GM18867 (cell line): ENCODE data around the gene DLL1.

Experiments
- ATAC-seq: cut with Tn5 transposase; IDR thresholded peaks from one replicate; pipeline ENCODE4 v1.9.1; 2021; ENCODE audit warnings: mild to moderate bottlenecking, moderate library complexity; ENCODE audit not compliant: unreplicated experiment

DLL1 gene

DNA sequence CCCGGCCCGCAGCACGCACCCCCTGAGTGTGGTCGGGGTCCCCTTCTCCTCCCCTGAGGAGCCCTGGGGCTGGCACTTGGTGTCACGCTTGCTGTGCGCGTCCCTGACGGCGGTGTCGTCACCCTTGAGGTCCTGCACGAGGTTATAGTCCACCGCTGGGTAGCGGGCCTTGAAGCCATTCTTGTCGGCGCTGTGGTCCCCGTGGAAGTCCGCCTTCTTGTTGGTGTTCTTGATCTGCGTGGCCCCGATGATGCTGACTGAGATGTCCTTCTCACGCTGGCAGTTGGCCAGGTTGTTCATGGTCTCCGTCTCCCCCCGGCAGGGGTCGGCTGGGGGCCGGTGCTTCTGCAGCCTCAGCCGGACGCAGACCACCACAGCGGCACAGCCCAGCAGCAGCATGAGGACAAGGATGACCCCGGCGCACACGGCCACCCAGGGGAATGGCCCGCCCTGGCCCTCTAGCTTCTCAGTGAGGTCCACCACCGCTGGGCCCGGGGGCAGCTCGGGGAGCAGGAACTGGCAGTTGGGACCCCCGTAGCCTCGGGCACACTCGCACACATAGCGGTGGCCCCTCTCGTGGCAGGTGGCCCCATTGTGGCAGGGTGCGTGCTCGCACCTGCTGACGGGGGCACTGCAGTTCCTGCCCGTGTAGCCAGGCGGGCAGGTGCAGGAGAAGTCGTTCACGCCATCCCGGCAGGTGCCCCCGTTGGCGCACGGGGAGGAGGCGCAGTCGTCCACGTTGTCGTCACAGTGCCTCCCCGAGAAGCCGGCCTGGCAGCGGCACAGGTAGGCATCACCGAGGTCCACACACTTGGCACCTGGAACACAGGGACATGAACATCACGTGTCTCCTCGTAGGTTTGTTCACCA, 7.4 kb downstream of the DLL1 start:
- ATAC-seq = no peak

DNA sequence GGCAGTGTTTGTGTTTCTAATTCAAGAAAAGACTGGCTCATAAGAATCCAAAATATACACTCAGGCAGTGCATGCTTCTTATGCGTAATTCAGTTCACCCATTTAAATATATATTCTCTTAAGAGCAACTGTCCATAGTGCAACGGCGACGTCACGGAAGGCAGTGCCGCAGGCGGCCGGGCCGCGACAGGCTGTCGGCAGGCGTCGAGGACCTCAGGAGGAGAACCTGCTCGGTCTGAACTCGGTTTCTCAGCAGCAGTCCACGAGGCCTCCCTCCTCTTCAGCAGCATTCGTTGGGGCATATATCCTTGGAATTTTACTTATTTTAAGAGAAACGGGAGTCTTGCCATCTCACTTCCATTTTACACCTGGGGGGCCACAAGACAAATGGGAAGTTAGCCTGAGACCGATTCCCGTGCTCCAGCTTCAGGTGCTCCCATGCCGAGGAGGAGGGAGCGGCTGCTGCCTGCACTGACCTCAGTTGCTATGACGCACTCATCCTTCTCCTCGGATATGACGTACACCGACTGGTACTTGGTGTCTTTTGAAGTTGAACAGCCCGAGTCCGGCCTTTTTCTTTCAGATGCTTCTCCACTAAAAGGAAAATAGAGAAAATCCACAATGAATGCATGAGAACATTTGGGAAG, 8.2 kb downstream of the DLL1 start:
- ATAC-seq = no peak

DNA sequence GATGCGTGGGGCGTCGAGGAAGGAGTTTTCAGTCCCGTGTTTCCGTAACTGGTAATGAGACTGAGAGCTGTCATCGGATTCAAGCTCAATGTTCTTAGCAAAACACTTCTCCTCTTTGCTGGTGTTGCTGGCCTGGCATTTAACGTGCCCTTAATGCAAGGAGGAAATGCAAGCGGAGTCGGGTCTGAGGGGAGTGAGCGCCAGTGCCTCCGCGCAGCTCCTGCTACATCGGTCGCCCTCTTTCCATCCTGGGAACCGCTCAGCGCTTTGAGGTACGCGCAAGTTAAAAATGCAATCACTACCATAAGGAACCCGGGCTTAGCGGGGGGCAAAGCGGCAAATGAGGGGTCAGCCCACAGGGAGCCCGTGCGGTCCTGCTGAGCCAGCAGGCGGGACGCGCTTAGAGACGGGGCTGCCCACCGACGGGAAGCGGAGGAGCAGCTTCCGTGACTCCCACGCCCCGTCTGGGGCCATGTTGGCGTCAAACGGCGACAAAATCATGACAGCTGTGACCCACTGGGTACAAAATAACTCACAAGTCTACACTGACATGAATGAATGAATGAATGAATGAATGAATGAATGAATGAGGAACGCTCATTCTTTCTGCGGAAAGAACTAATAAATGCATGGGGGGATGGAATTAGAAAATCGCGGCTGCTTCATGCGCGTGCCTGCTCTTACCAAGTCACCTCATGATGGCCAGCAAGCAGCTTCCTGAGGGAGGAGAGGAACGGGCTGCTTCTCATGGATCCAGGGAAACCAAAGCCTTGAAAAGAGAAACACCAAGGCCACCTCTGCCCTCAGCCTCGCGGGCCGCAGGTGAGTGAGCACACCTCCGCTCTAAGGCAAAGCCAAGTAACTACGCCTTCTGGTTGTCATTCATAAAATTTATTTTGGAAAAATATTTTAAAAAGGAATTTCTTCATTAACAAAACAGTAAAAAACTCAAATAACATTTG, 9.3 kb downstream of the DLL1 start:
- ATAC-seq = no peak

DNA sequence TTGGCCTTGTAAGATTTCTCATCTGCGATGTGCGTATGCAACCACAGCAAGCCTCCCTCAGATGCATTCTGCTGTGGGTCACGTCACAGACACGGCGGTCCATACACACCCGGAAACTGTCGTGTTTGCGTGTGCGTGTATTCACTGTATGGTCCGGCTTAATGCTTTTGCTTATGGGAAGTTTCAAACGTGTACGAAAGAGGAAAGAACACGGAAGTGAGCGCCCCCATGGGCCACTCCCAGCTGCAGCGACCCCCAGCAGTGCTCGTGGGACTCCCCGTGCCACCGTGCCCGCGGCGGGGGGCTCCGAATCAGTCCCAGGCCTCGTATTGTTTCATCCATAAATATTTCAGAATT, 10.2 kb downstream of the DLL1 start:
- peak; percentile 44 for ATAC-seq

DNA sequence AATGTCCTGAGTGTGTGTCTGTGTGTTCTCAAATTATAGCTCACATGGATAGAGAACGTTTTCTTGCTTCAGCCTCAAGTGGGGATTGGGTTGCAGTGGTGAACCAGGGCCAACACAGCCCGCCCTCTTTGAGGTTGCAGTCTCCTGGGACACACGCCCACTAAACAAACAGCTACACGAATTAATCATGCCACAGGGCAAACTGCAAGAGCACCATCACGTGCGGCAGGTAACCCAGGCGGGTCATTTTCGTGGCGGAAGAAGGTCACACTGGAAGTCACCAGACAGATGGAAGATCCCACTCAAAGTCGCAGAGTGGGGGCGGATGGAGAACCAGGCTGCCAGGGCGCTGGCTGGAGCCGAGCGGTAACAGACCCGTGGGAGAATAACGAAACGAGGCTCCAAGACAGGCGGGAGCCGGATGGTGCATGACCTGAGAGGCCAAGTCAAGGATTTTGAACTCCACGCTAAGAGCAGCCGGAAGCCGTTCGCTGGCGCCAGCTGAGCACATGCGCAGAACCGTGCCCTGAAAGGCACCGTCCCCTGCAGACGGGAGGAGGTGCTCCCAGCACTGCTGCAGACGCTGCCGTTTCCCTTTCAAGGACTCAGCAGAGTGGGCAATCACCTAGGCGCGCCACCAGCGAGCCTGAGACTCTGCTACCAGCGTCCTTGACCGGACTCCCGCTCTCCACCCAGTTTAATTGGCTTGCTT, 10.7 kb downstream of the DLL1 start:
- peak; percentile 89 for ATAC-seq

DNA sequence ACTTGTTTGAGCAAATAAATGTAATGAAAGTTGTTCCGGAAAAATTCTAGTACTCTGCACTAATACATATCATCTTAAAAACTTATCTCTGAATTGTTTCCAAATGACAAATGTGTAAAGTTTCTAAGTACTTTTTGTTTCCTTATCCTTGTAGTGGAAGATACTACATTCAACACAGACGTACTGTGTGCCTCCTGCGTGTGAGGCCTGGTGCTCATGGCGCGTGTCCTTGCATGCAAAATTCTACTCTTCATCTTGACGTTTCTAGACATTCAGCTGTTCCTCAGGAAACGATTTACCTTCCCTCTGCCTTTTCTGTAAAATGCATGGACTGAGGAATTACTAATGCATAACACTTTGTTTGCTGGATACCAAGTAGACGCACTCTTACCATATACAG, 11.5 kb downstream of the DLL1 start:
- ATAC-seq = no peak

DNA sequence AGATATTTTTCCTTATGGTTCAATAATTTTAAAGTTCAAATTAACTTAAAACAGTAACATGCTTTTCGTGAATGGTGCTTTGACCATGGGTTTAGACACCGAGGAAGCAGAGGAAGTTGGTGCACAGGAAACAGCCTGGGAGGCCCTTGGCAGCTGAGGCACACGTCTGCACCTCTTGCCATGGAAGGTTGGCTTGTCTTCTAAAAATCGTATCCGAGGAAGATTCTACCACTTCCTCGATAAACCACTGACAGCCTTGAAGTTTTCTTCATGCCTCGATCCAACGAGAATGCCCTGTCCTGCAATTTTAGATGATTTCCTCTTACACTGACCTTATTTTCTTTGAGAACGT, 12.2 kb downstream of the DLL1 start:
- no peak for ATAC-seq

DNA sequence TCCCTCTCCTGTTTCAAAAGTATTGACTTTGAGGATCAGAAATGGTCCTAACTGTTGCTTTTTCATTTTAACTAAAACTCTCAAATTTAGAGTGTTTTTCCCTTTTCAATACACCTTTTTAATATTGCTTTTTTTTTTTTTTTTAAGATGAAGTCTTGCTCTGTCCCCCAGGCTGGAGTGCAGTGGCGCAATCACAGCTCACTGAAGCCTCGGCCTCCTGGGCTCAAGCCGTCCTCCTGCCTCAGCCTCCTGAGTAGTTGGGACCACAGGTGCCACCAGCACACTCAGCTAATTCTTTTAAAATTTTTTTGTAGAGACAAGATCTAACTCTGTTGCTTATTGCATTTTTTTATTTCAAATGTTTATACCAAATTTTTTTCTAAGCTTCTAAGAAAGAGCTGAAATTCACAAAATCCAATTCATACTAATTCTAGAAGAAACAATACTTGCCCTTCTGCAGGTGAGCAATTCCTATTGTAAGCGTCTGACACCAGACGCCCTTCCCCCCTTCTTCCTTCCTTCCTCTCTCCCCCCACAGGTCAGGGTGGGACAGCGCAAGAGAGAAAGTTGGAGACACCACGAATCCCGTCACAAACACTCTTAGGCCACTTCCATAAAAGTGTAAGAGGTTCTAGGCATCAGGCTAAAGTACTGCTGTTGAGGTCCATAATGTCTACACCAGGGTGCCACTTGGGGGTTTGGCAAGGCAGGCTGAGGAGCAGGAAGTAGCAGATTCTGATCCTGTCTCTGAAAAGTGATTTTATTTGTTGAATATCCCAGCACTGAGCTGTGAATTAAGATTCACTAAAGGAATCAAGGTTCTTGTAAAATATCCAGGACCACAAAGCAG, 12.8 kb downstream of the DLL1 start:
- no peak for ATAC-seq

DNA sequence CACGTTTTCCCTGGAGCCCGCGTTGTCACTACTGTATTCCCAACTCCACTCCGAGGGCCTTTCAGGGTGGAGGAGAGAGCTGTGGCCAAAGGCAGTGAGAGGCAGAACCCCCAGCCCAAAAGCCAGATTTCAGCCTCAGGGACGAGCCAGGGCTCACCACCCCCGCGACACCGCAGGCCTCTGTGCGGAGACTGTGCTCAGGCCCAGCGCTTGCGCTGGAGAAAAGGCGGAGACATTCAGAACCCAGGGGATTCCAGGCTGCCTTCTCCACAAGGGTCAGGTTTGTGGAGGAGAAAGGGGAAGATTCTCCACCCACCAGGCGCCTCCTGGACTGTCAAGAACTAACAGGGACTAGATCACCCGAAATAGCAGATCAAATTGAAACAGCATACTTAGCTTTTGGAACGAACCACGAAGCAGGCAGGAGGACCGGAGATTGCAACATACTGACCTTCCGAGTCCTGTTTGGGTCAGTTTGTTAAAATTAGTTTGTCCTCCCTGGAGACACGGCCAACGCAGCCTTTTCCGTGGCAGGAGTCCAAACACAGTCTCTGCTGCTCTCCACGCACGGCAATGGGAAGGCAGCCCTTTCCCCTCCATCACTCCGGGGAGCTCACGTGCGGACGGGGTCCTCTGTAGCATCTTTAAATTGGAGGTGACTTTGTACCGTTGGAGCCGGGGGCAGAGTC, 14.4 kb downstream of the DLL1 start:
- ATAC-seq = no peak

DNA sequence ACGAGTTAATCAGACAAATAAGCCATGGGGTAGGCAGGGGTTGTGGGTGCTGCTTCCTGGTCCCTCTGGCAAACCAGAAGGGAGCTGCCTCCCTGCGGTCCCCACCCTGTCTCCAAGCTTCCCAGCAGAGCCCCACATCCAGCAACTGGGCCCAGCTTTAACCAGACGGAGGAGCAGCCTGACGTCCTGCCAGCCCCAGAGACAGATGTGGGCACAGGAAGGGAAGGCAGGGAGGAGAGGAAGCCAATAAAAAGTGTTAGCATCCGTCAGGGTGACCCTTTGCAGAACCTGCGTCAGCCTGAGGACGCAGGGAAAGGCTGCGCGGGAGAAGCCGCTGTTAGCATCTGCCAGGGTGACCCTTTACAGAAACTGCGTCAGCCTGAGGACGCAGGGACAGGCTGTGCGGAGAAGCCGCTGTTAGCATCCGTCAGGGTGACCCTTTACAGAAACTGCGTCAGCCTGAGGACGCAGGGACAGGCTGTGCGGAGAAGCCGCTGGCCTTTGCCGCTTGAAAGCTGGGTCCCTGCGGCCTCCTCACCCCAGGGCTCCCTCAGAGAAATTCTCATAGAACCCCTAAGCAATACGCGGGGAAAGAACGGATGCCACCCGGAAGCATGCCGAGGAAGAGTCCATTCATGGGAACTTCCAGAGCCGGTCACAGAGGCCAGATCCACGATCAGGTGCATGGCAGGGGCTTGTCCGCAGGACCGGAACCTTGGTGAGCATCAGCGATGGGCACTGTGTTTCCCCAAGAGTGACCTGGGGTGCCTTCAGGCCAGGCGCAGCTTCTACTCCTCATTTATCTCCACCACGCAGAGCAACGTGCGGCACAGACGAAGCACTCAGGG, 15.9 kb downstream of the DLL1 start:
- ATAC-seq = no peak

DNA sequence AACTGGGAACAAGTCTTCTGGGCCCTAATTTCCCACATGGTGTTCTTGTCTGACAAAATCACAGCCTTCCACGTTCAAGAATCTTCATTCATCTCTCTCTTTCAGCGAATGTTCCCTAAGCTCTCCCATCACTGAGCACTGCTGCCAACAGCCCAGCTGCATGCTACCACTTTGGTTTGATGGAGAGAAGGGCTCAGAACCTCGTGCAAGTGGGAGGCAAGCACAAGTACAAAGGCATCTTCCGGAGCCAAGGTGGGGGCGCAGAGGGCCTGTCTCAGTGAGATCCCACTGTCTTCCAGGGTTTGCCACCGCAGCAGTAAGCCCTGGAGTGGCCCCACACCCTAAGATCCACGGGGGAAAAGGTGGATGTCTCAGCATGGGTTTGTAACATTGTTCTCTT, 17.2 kb downstream of the DLL1 start:
- ATAC-seq = no peak

DNA sequence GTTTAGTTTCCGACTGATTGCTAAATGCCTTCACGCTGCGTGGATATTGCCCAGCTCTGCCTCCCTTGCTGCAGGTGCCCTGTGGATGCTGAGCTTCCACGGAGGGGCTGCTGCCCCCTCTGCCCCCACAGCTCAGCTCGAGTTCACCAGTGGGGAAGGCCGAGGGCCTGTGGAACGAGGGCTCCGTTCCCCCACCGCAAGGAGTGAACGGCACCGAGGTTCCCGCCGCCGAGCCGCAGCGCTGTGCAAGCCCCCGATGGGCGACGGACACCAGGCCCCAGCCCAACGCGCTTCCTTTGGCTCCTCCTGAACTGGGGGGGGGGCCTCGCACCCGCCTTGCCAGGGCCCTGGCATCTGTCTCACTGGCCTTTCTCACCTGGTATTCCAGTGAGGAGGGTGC, 17.7 kb downstream of the DLL1 start:
- no peak for ATAC-seq

DNA sequence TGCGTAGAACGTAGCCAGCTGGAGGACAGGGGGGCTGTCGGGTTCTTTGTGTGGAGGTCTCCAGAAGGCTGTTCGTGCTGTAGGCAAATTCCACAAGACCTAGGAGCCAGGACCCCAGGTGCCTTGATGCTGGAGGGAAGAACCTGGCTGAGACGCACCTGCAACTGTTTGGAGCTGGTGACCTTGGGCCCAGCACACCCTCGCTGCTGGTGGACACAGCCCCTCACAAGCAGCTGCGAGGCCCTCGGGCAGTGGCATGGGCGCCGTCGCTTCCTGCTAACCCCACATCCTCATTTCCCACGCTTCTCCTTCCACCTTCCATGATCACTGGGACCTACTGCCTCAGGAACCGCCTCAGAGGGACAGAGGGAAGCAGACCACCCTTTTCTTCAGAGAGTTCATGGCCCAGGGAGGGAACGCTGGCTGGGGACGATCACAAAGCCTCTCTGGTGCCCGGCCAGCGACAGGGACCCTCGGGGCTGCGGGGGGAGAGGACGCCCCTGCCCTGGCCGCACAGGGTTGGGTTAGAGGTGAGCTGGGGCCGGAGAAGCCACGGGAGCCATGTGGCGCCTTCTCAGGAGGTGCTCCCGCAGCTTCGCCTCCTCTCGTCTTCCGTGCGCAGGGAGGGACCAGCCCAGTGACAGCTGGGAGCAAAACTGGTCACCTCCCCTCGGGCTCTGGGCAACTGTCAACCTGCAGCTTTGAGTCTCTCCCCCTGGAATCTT, 18.4 kb downstream of the DLL1 start:
- ATAC-seq = no peak

DNA sequence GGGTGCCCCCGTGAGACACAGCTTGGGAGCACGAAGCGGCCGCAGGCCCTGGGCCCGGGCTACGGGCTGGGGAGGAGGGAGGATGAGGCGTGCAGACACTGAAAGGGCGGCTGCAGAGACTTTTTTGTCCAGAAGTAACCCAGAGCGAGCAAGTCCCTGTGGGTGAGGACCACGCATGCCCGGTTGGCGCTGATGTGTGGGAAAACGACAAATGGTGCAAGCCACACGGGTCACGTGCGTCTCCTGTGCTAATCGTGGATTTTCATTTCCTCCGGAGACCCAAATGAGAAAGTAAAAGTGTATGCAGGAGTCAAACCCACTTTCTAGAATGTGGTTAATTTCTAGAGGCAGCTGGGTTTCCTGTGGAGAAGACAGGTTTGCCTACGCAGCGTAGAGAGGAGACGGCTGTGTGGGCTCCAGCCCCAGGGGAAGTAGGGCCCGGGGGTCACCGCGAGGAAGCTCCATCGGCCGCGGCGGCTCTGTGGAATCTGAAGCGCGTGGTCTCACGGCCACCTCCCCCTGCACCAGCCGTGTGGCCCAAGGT, 19.0 kb downstream of the DLL1 start:
- ATAC-seq = peak; percentile 96

DNA sequence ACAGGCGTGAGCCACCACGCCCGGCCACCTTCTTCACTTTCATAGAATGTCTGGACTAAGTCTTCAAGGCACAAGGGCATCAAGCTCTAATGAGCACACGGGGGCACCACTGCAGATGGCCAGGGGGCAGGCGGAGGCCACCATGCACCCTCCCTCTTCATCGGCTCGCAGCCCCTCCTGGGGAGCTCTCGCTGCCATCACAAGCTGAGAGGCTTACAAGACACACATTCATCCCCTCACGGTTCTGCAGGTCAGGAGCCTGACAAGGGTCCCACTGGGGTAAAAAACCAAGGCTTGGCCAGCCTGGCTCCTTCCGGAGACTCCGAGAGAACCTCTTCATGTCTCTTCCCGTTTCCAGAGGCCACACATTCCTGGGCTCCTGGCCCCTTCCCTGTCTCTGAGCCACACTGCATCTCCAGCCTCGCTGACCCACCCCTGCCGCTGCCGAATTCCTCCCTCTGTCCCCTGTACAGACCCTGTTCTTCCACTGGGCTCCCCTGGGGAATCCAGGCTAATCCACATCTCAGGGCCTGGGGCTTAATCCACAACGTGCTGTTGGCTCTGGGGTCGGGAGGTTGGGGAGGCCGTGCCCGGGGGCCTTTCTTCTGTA, 19.8 kb downstream of the DLL1 start:
- no peak for ATAC-seq

DNA sequence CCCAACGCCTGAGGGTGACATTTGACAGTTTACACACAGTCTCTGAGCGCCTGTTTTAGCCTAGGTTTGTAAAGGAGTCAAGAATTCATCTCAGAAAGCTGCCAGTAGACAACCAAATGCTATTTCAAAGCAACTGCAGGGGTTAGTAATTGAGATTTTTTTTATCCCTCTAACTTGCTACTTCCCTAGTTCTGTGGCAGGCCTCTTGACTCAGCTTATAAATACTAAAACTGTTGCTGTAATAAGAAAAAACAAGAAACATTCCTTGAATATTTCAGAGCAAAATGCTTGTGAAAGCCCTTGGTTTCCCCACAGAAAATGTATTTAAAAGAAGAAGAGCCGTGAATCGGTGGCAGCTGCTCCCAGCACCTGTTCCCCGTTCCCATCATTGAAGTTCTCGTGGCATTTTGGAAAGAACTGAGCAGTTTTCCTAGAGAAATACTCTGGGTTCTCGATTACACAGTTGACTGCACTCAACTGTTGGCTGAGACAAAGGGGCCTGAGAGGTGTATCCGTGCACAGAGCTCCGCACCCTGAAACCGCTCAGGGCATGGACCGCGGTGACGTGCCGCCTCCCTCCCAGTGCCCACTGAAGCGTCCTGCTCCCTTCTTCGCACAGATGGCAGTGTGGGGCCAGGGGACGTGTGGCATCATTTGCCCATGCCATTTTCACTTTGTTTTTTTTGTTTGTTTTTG, 20.9 kb downstream of the DLL1 start:
- ATAC-seq = no peak
